GM21723 (cell line): ENCODE data around the gene LCAT.
"Not testable (repeated sequence)": the region's sequence is repeated elsewhere in the genome, so short reads cannot be mapped to it uniquely, and the experiment has no call there.

Experiments
- ATAC-seq: cut with Tn5 transposase; IDR thresholded peaks from one replicate; pipeline ENCODE4 v1.9.1; 2021; ENCODE audit warnings: mild to moderate bottlenecking, moderate library complexity; ENCODE audit not compliant: unreplicated experiment

Gene LCAT

GRCh38 chr16:67933805-67934204, 10.1 kb downstream of the LCAT start:
- no peak for ATAC-seq

GRCh38 chr16:67932462-67932840, 11.5 kb downstream of the LCAT start:
- ATAC-seq: no peak

- no peak for ATAC-seq
These were observed 12.0 kb downstream of the LCAT start, which contains the start of gene CTRL for GRCh38 chr16:67931712-67932461. Gene CTRL (minus strand): TSS chr16:67931862. CDS start chr16:67931852, 10 bp downstream.

GRCh38 chr16:67930678-67931211, 13.2 kb downstream of the LCAT start:
- no peak for ATAC-seq

GRCh38 chr16:67930191-67930590, 13.7 kb downstream of the LCAT start:
- no peak for ATAC-seq

GRCh38 chr16:67928561-67929364, 15.2 kb downstream of the LCAT start:
- ATAC-seq: no peak

- ATAC-seq: no peak
These were observed 15.8 kb downstream of the LCAT start for GRCh38 chr16:67928147-67928546.

GRCh38 chr16:67927131-67927941, 16.6 kb downstream of the LCAT start:
- no peak for ATAC-seq

GRCh38 chr16:67926181-67926750, 17.7 kb downstream of the LCAT start:
- ATAC-seq: no peak

- ATAC-seq: no peak
These were observed 19.6 kb downstream of the LCAT start for GRCh38 chr16:67924140-67924906.

- ATAC-seq: no peak
These were observed 20.4 kb downstream of the LCAT start for GRCh38 chr16:67923414-67924116.

- no peak for ATAC-seq
These were observed 21.2 kb downstream of the LCAT start for GRCh38 chr16:67922740-67923139.

- ATAC-seq: no peak
These were observed 21.7 kb downstream of the LCAT start for GRCh38 chr16:67922221-67922620.

- no peak for ATAC-seq
These were observed 24.2 kb downstream of the LCAT start for GRCh38 chr16:67919622-67920221.

GRCh38 chr16:67917852-67918236, 26.1 kb downstream of the LCAT start:
- ATAC-seq: no peak

GRCh38 chr16:67917140-67917851, 26.6 kb downstream of the LCAT start:
- ATAC-seq: no peak

GRCh38 chr16:67915831-67916723, 27.8 kb downstream of the LCAT start:
- ATAC-seq: no peak

GRCh38 chr16:67915496-67915769, 28.5 kb downstream of the LCAT start:
- ATAC-seq: not testable (repeated sequence)
